ENCODE measurements around the gene ZNF436. TPM values are rescaled to one million over a fixed set of nuclear protein-coding genes. Genes with fewer than 3 reads are reported as not detected.

The ZNF436 gene
- total RNA-seq, 4 donors from 2014 or later, result 11.2 to 13.3 (median 12.0) TPM

DNA sequence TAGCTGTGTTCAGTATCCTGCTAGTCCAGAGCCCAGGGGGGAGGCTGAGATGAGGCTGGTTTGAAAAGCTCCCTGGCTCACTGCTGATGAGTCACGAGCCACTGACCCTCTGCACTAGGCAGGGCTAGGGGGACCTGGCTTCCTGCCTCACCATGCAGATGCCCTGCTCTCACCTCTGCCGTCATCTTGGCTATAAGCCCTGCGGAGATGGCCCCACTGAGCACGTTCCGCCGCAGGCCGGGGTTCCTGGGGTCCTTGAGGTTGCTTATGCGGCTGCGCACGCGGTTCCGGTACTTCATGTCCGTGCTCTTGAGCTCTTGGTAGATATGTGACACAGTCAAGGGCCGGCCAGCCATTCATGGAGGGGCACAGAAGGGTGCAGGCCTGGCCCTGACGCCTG lies 24.1 kb upstream of the ZNF436 start:
- no peaks in the 10 kb centered on the region for H3K27me3 ChIP-seq
- H3K4me1 ChIP-seq, result peaks cover 0 to 8% (median 0%) of the 10 kb centered on the region in 4 donors
- no peak for DNase-seq
- H3K27ac ChIP-seq, result peak overlapping the region; percentile 39 to 84 (median 66)
- H3K4me3 ChIP-seq, result no peak overlapping the region
- H3K36me3 ChIP-seq, result peaks cover 0 to 9% (median 0%) of the 10 kb centered on the region in 3 donors
- TF ChIP-seq POLR2A (IDR thresholded peaks at IDR 0.05) (no peak), CTCF (IDR thresholded peaks at IDR 0.05) (no peak)
- H3K9me3 ChIP-seq, result no peaks in the 10 kb centered on the region

GRCh38 chr1:23392125-23392855 lies 22.7 kb upstream of the ZNF436 start:
- TF ChIP-seq POLR2A (IDR thresholded peaks at IDR 0.05) (no peak), CTCF (IDR thresholded peaks at IDR 0.05) (no peak)
- no peaks in the 10 kb centered on the region for H3K9me3 ChIP-seq

GRCh38 chr1:23389837-23390321 lies 20.2 kb upstream of the ZNF436 start:
- Histone ChIP-seq H3K27ac (no peak overlapping the region), H3K9me3 (no peaks in the 10 kb centered on the region), H3K4me1 (peaks cover 0 to 8% (median 0%) of the 10 kb centered on the region in 4 donors), H3K4me3 (no peak overlapping the region), H3K27me3 (no peaks in the 10 kb centered on the region), H3K36me3 (no peaks in the 10 kb centered on the region)
- TF ChIP-seq POLR2A (IDR thresholded peaks at IDR 0.05), result no peak
- no peak for TF ChIP-seq CTCF (IDR thresholded peaks at IDR 0.05)
- DNase-seq, result no peak

More at GRCh38 chr1:23392125-23392855, 22.7 kb upstream of the ZNF436 start:
- no peak overlapping the region for H3K27ac ChIP-seq
- H3K36me3 ChIP-seq, result peaks cover 0 to 9% (median 0%) of the 10 kb centered on the region in 3 donors
- H3K27me3 ChIP-seq, result no peaks in the 10 kb centered on the region
- peaks cover 0 to 8% (median 0%) of the 10 kb centered on the region in 4 donors for H3K4me1 ChIP-seq
- no peak overlapping the region for H3K4me3 ChIP-seq
- DNase-seq, result no peak

DNA sequence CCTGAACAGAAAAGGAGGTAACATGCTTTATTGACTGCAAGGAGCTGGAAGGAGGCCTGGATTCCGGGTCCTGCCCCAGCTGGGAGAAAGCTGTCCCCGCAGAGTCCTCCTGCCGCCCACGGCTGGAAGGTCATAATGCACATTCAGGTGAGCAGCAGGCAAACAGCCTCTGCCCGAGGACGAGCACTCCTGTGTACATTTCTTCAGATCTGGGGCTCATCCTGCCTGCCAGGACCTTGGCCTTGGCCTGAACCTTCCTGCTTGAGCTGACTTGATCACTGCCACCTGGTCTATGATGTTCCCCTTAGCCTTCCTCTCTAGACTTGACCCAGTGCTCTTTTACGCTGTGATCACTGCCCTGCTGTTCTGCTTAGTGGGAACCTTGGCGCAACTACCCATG lies 17.9 kb upstream of the ZNF436 start:
- no peak for DNase-seq
- peaks cover 0 to 16% (median 0%) of the 10 kb centered on the region in 4 donors for H3K4me1 ChIP-seq
- H3K4me3 ChIP-seq, result no peak overlapping the region
- H3K9me3 ChIP-seq, result no peaks in the 10 kb centered on the region
- H3K27ac ChIP-seq, result no peak overlapping the region
- TF ChIP-seq POLR2A (IDR thresholded peaks at IDR 0.05) (no peak), CTCF (IDR thresholded peaks at IDR 0.05) (no peak)
- no peaks in the 10 kb centered on the region for H3K27me3 ChIP-seq
- H3K36me3 ChIP-seq, result no peaks in the 10 kb centered on the region

DNA sequence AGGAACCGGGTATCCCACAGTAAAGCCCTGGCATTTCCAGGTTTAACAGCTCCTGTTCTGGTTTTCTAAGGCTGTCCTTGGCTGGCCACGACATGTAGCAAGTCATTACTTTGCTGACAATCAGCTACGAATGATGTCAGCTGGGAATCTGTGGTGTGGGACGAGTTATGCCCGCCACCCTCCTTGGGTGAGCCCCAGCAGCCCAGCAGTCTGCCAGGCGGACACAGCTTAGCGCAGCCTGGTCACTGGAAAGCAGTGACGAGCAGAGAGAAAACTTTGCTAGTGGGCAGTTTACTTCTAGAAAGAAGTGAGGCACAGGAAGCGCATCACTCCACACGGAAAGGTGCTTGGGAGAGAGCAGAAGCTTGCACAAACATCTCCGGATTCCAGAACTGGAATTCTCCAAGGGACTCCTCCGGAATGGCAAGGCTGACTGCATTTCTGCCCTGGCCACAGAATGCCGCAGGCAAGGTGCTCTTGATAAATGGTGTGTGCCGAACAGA lies 15.5 kb upstream of the ZNF436 start:
- DNase-seq, result no peak
- peak overlapping the region in 2 of 4 donors; percentile 4 to 70 for H3K27ac ChIP-seq
- TF ChIP-seq CTCF (IDR thresholded peaks at IDR 0.05) (no peak), POLR2A (IDR thresholded peaks at IDR 0.05) (no peak)
- H3K4me3 ChIP-seq, result no peak overlapping the region
- H3K9me3 ChIP-seq, result no peaks in the 10 kb centered on the region
- H3K4me1 ChIP-seq, result peaks cover 0 to 19% (median 0%) of the 10 kb centered on the region in 4 donors
- no peaks in the 10 kb centered on the region for H3K27me3 ChIP-seq
- H3K36me3 ChIP-seq, result no peaks in the 10 kb centered on the region

All from Peyer's patch (tissue), 4 donors.